Measurements from ENCODE around the gene TRPM2.

DNA sequence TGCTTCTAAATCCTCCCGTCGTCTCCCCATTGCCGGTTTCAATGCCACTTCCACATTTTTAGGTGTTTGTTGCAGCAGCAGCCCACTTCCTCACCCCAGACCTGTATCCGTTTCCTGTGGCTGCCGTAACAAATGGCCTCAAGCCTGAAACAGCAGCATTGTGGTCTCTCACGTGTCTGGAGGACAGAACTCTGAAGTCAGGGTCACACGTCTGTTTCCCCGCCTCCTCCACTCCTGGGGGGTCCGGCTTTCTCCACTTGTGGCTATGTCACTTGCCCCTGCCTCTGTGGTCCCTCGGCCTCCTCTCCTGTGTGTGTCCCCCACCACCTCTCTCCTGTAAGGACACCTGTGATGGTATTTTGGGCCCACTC, 21.8 kb downstream of the TRPM2 start:
- TF ChIP-seq, protein P1, sequence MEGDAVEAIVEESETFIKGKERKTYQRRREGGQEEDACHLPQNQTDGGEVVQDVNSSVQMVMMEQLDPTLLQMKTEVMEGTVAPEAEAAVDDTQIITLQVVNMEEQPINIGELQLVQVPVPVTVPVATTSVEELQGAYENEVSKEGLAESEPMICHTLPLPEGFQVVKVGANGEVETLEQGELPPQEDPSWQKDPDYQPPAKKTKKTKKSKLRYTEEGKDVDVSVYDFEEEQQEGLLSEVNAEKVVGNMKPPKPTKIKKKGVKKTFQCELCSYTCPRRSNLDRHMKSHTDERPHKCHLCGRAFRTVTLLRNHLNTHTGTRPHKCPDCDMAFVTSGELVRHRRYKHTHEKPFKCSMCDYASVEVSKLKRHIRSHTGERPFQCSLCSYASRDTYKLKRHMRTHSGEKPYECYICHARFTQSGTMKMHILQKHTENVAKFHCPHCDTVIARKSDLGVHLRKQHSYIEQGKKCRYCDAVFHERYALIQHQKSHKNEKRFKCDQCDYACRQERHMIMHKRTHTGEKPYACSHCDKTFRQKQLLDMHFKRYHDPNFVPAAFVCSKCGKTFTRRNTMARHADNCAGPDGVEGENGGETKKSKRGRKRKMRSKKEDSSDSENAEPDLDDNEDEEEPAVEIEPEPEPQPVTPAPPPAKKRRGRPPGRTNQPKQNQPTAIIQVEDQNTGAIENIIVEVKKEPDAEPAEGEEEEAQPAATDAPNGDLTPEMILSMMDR (IDR thresholded peaks at IDR 0.05; ENCODE audit: control extremely low read depth in 1 of 3, insufficient read depth in 1 of 3, low read depth in 1 of 3, low read length in 3 of 3), result no peak
- no peak for TF ChIP-seq POLR2A (IDR thresholded peaks at IDR 0.05; ENCODE audit: control extremely low read depth in 1 of 2, low read depth in 2 of 2, low read length in 2 of 2)
- no peak for TF ChIP-seq JUN (IDR thresholded peaks at IDR 0.05; ENCODE audit: low read depth, low read length)
- TF ChIP-seq GTF2F1 (IDR thresholded peaks at IDR 0.05; ENCODE audit: borderline replicate concordance, low read depth, low read length), result no peak
- no peak for TF ChIP-seq RBBP5 (IDR thresholded peaks at IDR 0.05; ENCODE audit: borderline replicate concordance, low read depth, low read length)
- TF ChIP-seq CHD1 (IDR thresholded peaks at IDR 0.05; ENCODE audit: low read depth, low read length), result no peak
- no peak for TF ChIP-seq MAFK (IDR thresholded peaks at IDR 0.05; ENCODE audit: low read depth, low read length)

Data from H1 (cell line).